ENCODE data around the gene SPHKAP. TPM values are rescaled to one million over a fixed set of nuclear protein-coding genes. Genes with fewer than 3 reads are reported as not detected.

SPHKAP gene
- total and polyA plus RNA-seq, 2 of the 13 experiments (the other 11 are each of a cell fraction or from before 2014, with no cell fraction given) = not detected

DNA sequence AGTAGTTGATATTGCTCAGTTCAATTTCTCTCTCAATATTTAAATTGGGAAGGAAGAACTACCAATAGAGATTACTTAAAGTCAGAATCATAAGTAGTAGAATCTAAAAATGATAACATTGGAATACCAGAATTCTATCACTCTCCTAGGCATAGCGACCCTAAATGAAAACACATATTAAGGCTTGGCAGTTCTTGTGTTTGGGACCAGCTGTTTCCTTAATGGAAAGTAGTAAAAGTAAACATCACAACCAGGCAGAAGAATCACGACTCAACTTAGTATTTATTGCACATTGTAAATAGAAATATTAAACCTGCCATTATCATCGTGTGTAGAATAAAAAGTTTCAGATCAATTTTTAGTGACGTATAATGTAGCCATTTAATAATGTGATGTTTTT, 117.5 kb downstream of the SPHKAP start (continued):
- TF ChIP-seq SNRNP70 (IDR thresholded peaks at IDR 0.05; ENCODE audit: low read depth, low read length) = no peak
- TF ChIP-seq ZNF160 (CRISPR knock-in tag; IDR thresholded peaks at IDR 0.05) = no peak
- no peak for TF ChIP-seq HMGA1 (CRISPR knock-in tag; conservative IDR thresholded peaks at IDR 0.05)
- TF ChIP-seq SPEN (CRISPR knock-in tag; IDR thresholded peaks at IDR 0.05; ENCODE audit: low read depth) = no peak
- TF ChIP-seq POGZ (CRISPR knock-in tag; IDR thresholded peaks at IDR 0.05) = no peak
- no peak for TF ChIP-seq ZNF839 (CRISPR knock-in tag; IDR thresholded peaks at IDR 0.05; ENCODE audit: borderline replicate concordance)
- TF ChIP-seq ZNF138 (CRISPR knock-in tag; IDR thresholded peaks at IDR 0.05; ENCODE audit: low read depth) = no peak
- TF ChIP-seq ZNF337 (CRISPR knock-in tag; IDR thresholded peaks at IDR 0.05; ENCODE audit: borderline replicate concordance, low read depth) = no peak
- TF ChIP-seq CSRNP2 (CRISPR knock-in tag; conservative IDR thresholded peaks at IDR 0.05; ENCODE audit: low read depth) = no peak
- TF ChIP-seq U2AF2 (IDR thresholded peaks at IDR 0.05; ENCODE audit: low read depth, low read length) = no peak

DNA sequence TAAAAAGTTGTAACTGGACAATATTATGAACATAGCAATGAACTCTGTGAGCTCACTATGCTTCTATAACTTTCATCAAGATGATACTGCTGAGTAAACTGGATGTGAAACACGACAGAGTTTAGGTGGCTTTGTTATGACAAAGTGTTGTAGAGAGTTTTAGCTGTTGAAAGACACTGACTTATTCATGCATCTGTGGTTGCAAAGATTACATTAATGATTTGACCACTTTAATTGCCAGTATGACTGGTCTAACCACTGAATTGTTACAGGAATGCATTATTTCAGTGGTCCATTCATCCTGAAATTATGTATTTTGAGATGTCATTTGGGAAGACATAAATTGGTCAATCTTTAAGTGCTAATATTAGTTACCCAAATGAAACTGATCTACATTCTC, 117.9 kb downstream of the SPHKAP start:
- DNase-seq (ENCODE audit: low spot score) = no peak
- Histone ChIP-seq H3K9me3 (ENCODE audit: low read length) (no peaks in the 10 kb centered on the region), H3K27ac (ENCODE audit: extremely low read length, insufficient read depth, low read length) (no peak overlapping the region), H3K79me2 (ENCODE audit: insufficient read depth, low read length) (no peaks in the 10 kb centered on the region), H3K36me3 (replicated peaks in 1 of 2; ENCODE audit: control insufficient read depth in 1 of 2, insufficient read depth in 2 of 2, low read length in 2 of 2) (no peaks in the 10 kb centered on the region), H3K4me1 (ENCODE audit: insufficient read depth, low read length) (no peaks in the 10 kb centered on the region), H4K20me1 (ENCODE audit: insufficient read depth, low read length) (no peaks in the 10 kb centered on the region; the same call in 1 of the 2 replicates), H2AFZ (ENCODE audit: low read length) (no peak overlapping the region), H3K4me3 (replicated peaks in 1 of 3; ENCODE audit: insufficient read depth in 1 of 3, low read depth in 2 of 3, low read length in 3 of 3) (no peak overlapping the region), H3K9ac (ENCODE audit: insufficient read depth, low read depth, low read length) (no peak overlapping the region), H3K4me2 (ENCODE audit: low read depth, low read length) (no peak overlapping the region), H3K27me3 (ENCODE audit: control insufficient read depth in 1 of 2, insufficient read depth in 2 of 2, low read length in 2 of 2) (no peaks in the 10 kb centered on the region)
- ChIA-PET CTCF (ENCODE audit: low intra/inter-chr PET ratio, low total read pairs) (no interaction called here), POLR2A (no interaction called here)
- FAIRE-seq = no peak
- in situ Hi-C loops (cut with HindIII; ENCODE audit: extremely low pct_ligation_motif_present, low pct_unique_long_range_greater_than_20kb) = no loop called here
- no peak for ATAC-seq
- 0% methylated on average over 1 of the region's 1 CpG for WGBS (ENCODE audit: low lambda C conversion rate)
- no TSS peak for BruUV-seq (replicated peaks)
- intact Hi-C loops (cut with micrococcal nuclease; ENCODE audit: unreplicated experiment) = no loop called here
- no peak for TF ChIP-seq ZNF34 (CRISPR knock-in tag; IDR thresholded peaks at IDR 0.05; ENCODE audit: borderline replicate concordance)
- TF ChIP-seq RERE (CRISPR knock-in tag; IDR thresholded peaks at IDR 0.05; ENCODE audit: low read depth) = no peak
- no peak for TF ChIP-seq DMAP1 (CRISPR knock-in tag; IDR thresholded peaks at IDR 0.05)
- TF ChIP-seq ATM (IDR thresholded peaks at IDR 0.05; ENCODE audit: borderline replicate concordance) = no peak
- TF ChIP-seq, protein P1, sequence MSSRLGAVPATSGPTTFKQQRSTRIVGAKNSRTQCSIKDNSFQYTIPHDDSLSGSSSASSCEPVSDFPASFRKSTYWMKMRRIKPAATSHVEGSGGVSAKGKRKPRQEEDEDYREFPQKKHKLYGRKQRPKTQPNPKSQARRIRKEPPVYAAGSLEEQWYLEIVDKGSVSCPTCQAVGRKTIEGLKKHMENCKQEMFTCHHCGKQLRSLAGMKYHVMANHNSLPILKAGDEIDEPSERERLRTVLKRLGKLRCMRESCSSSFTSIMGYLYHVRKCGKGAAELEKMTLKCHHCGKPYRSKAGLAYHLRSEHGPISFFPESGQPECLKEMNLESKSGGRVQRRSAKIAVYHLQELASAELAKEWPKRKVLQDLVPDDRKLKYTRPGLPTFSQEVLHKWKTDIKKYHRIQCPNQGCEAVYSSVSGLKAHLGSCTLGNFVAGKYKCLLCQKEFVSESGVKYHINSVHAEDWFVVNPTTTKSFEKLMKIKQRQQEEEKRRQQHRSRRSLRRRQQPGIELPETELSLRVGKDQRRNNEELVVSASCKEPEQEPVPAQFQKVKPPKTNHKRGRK (CRISPR knock-in tag; IDR thresholded peaks at IDR 0.05) = no peak
- no peak for TF ChIP-seq ZNF567 (CRISPR knock-in tag; IDR thresholded peaks at IDR 0.05; ENCODE audit: borderline replicate concordance)
